Liver (tissue), 9 donors: ENCODE measurements around the gene MRPL24. TPM values are rescaled to one million over a fixed set of nuclear protein-coding genes. Genes with fewer than 3 reads are reported as not detected.

Experiments used
- DNase-seq: peaks from one replicate; pipeline ENCODE4 v3.0.0-alpha.2; 2017; ENCODE audit warnings: low spot score
- H3K27ac ChIP-seq, 2 donors: one replicate each; pipeline ENCODE4 v1.7.0; 2013; ENCODE audit warnings: inconsistent platforms in 2 of 2, low read length in 2 of 2, control low read depth in 1 of 2, low read depth in 1 of 2, mild to moderate bottlenecking in 1 of 2
- H3K27me3 ChIP-seq, 4 donors: one replicate each; pipeline versions ENCODE4 v1.6.1 to v1.7.0; 2013; ENCODE audit warnings: low read length in 3 of 4, inconsistent platforms in 1 of 4, mild to moderate bottlenecking in 1 of 4, moderate library complexity in 1 of 4; ENCODE audit not compliant: control insufficient read depth in 4 of 4, insufficient read depth in 4 of 4
- H3K36me3 ChIP-seq, 4 donors: one replicate each; pipeline versions ENCODE4 v1.6.1 to v1.7.0; 2013; ENCODE audit warnings: low read length in 3 of 4, mild to moderate bottlenecking in 3 of 4, low read depth in 1 of 4, moderate library complexity in 1 of 4; ENCODE audit not compliant: control insufficient read depth in 4 of 4, insufficient read depth in 3 of 4
- H3K4me1 ChIP-seq, 4 donors: one replicate each; pipeline versions ENCODE4 v1.6.1 to v1.7.0; 2013; ENCODE audit warnings: low read length in 3 of 4, mild to moderate bottlenecking in 3 of 4, moderate library complexity in 1 of 4; ENCODE audit not compliant: control insufficient read depth in 4 of 4, insufficient read depth in 4 of 4
- H3K4me3 ChIP-seq, 3 donors: one replicate each; pipeline versions ENCODE4 v1.6.1 to v1.7.0; 2013; ENCODE audit warnings: low read length in 3 of 3, control low read depth in 1 of 3, low read depth in 1 of 3, mild to moderate bottlenecking in 1 of 3
- H3K9ac ChIP-seq, 2 donors: one replicate each; pipeline ENCODE4 v1.7.0; 2013; ENCODE audit warnings: low read length in 2 of 2, mild to moderate bottlenecking in 2 of 2, moderate library complexity in 2 of 2, control low read depth in 1 of 2, low read depth in 1 of 2
- H3K9me3 ChIP-seq, 4 donors: one replicate each; pipeline versions ENCODE4 v1.6.1 to v1.7.0; 2013; ENCODE audit warnings: low read length in 3 of 4; ENCODE audit not compliant: control insufficient read depth in 4 of 4
- CTCF ChIP-seq: fragments of 150-350 bp; IDR thresholded peaks from 2 replicates; pipeline ENCODE4 v1.5.1; 2017; ENCODE audit warnings: improper control_type of control experiment, low read depth, low read length; ENCODE audit not compliant: missing input control
- HNF4A ChIP-seq, 2 donors: conservative IDR thresholded peaks; 2 replicates each; pipeline ENCODE4 v1.6.1; 2016; ENCODE audit warnings: antibody characterized with exemption in 2 of 2, mild to moderate bottlenecking in 2 of 2
- RAD21 ChIP-seq, 2 donors: IDR thresholded peaks; 2 replicates each; pipeline ENCODE4 v1.6.1; 2016; ENCODE audit warnings: antibody characterized with exemption in 2 of 2, mild to moderate bottlenecking in 2 of 2
- WGBS: extraction: QIAGEN DNeasy Blood & Tissue Kit; methylation state at CpG from one replicate; pipeline ENCODE4 v1.1.7; 2013; 5-methylcytosine and 5-hydroxymethylcytosine counted together
- polyA plus RNA-seq, 2 donors: library from polyadenylated mRNA; stranded (reverse) in 1 of 2; unstranded in 1 of 2; fragments of 200-250 nt in 1 of 2; fragments of >200 nt in 1 of 2; fragmentation: Nextera tagmentation in 1 of 2; extraction: Ambion mirVana in 1 of 2; gene quantifications; one replicate each; pipeline versions ENCODE4 v1.2.1 to v1.2.3, GENCODE V29; 2013 to 2015
- total RNA-seq, 2 donors: library from RNA; depleted of rRNA; stranded (reverse); fragments of >200 nt; gene quantifications; one replicate each; pipeline ENCODE4 v1.2.3, GENCODE V29; 2014
- TF ChIP-seq, protein P1 (sequence below): IDR thresholded peaks from 2 replicates; pipeline ENCODE4 v1.6.1; 2016; ENCODE audit warnings: antibody characterized with exemption, mild to moderate bottlenecking
- donor health status: healthy.
- donor health status: healthy.
- donor health status: healthy.
- donor health status: healthy.
- donor health status: healthy.

Gene MRPL24
- total and polyA plus RNA-seq, 4 donors: 26.2 to 123 (median 61.1) TPM

DNA sequence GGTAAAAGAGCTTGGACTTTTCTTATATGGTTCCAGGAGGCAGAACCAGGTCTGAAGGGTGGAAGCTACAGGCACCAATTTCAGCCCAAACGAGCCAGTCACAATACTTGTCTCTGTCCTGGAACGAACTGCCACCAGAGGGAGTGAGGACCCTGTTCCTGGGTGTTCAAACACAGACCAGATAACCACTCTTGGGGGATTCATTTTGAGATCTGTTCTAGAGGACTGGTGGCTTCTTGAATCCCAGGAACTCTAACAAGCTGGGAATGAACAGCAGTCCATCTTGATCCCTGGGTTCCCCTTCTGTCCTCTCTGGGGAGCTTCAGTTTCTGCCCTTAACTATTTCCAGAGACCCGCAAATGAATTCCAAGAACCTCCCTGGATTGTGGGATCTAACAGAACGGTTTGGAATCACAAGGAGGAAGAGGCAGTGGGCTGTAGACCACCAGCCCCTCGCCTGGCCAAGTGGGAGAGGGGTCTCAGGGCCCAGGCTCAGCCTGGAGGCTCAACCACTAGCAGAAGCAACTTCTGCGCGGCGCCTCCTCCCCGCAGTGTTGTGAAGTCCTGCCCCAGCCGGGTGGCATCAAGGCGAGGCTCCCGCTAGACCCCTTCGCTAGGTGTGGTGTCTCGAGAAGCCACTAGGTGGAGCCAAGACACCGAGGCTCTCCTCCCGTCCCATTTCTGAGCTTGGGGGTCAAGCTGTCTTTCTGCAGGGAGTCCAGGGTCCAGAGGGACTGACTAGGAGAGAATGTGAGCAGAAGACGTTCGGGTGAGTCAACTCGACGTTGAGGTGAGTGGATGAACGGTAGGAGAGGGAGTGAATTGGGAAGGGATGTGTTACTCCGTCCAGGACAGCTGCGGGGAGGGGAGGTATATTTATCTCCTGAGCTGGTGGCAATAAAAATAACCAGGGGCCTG, 51.6 kb downstream of the MRPL24 start:
- Histone ChIP-seq H3K4me1 (peaks cover 0 to 5% (median 3%) of the 10 kb centered on the region in 4 donors), H3K9me3 (no peaks in the 10 kb centered on the region), H3K4me3 (no peak overlapping the region), H3K9ac (no peak overlapping the region), H3K27me3 (peaks cover 0 to 2% (median under 1%) of the 10 kb centered on the region in 4 donors), H3K27ac (no peak overlapping the region), H3K36me3 (no peaks in the 10 kb centered on the region)
- peak; percentile 72 for DNase-seq
- 2% methylated on average over 23 of the region's 23 CpGs for WGBS
- TF ChIP-seq, protein P1, sequence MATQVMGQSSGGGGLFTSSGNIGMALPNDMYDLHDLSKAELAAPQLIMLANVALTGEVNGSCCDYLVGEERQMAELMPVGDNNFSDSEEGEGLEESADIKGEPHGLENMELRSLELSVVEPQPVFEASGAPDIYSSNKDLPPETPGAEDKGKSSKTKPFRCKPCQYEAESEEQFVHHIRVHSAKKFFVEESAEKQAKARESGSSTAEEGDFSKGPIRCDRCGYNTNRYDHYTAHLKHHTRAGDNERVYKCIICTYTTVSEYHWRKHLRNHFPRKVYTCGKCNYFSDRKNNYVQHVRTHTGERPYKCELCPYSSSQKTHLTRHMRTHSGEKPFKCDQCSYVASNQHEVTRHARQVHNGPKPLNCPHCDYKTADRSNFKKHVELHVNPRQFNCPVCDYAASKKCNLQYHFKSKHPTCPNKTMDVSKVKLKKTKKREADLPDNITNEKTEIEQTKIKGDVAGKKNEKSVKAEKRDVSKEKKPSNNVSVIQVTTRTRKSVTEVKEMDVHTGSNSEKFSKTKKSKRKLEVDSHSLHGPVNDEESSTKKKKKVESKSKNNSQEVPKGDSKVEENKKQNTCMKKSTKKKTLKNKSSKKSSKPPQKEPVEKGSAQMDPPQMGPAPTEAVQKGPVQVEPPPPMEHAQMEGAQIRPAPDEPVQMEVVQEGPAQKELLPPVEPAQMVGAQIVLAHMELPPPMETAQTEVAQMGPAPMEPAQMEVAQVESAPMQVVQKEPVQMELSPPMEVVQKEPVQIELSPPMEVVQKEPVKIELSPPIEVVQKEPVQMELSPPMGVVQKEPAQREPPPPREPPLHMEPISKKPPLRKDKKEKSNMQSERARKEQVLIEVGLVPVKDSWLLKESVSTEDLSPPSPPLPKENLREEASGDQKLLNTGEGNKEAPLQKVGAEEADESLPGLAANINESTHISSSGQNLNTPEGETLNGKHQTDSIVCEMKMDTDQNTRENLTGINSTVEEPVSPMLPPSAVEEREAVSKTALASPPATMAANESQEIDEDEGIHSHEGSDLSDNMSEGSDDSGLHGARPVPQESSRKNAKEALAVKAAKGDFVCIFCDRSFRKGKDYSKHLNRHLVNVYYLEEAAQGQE: no peak
- TF ChIP-seq CTCF (peak; percentile 89), HNF4A (conservative IDR thresholded peaks at IDR 0.05) (peak in 1 of 2 donors; percentile 42), RAD21 (IDR thresholded peaks at IDR 0.05) (peak; percentile 90 to 95)

Other genes with a start within 250 kb of the MRPL24 start
- gene MEF2D, start 240.3 kb downstream of the MRPL24 start, total RNA-seq: 1 to 10 TPM; 5.2 to 5.7 TPM
- 1 to 10 TPM; 3.4 to 7.6 TPM for gene MEF2D, start 240.3 kb downstream of the MRPL24 start, polyA plus RNA-seq
- 1 to 10 TPM in 1 of 2 donors, under 1 TPM in 1; under 0.01 to 8.5 TPM for gene IQGAP3, start 168.5 kb downstream of the MRPL24 start, total RNA-seq
- gene IQGAP3, start 168.5 kb downstream of the MRPL24 start, polyA plus RNA-seq: under 1 TPM; 0.11 to 0.75 TPM
- gene TTC24, start 161.4 kb downstream of the MRPL24 start, total RNA-seq: under 1 TPM; 0.08 to 0.14 TPM
- under 1 TPM in 1 of 2 donors, not detected in 1; 0.10 TPM for gene TTC24, start 161.4 kb downstream of the MRPL24 start, polyA plus RNA-seq
- gene NAXE, start 149.3 kb downstream of the MRPL24 start, total RNA-seq: 10 to 100 TPM; 20.6 to 35.0 TPM
- gene NAXE, start 149.3 kb downstream of the MRPL24 start, polyA plus RNA-seq: 10 to 100 TPM; 58.9 to 73.8 TPM
- 10 to 100 TPM in 1 of 2 donors, 1 to 10 TPM in 1; 7.6 to 18.7 TPM for gene GPATCH4, start 139.6 kb downstream of the MRPL24 start, total RNA-seq
- 10 to 100 TPM; 13.8 to 23.6 TPM for gene GPATCH4, start 139.6 kb downstream of the MRPL24 start, polyA plus RNA-seq
- gene HAPLN2, start 121.7 kb downstream of the MRPL24 start, total RNA-seq: under 1 TPM in 1 of 2 donors, not detected in 1; 0.08 TPM
- under 1 TPM in 1 of 2 donors, not detected in 1; 0.03 TPM for gene HAPLN2, start 121.7 kb downstream of the MRPL24 start, polyA plus RNA-seq
- not detected for gene BCAN, start 99.0 kb downstream of the MRPL24 start, total RNA-seq
- under 1 TPM in 1 of 2 donors, not detected in 1; 0.02 TPM for gene BCAN, start 99.0 kb downstream of the MRPL24 start, polyA plus RNA-seq
- gene NES, start 63.7 kb downstream of the MRPL24 start, total RNA-seq: 1 to 10 TPM; 1.4 to 2.5 TPM
- 1 to 10 TPM in 1 of 2 donors, under 1 TPM in 1; 0.15 to 3.1 TPM for gene NES, start 63.7 kb downstream of the MRPL24 start, polyA plus RNA-seq
- under 1 TPM in 1 of 2 donors, not detected in 1; 0.14 TPM for gene CRABP2, start 35.5 kb downstream of the MRPL24 start, total RNA-seq
- gene CRABP2, start 35.5 kb downstream of the MRPL24 start, polyA plus RNA-seq: under 1 TPM in 1 of 2 donors, not detected in 1; 0.22 TPM
- 10 to 100 TPM in 1 of 2 donors, 1 to 10 TPM in 1; 6.9 to 13.5 TPM for gene METTL25B, start 12.6 kb downstream of the MRPL24 start, total RNA-seq
- gene METTL25B, start 12.6 kb downstream of the MRPL24 start, polyA plus RNA-seq: 10 to 100 TPM; 10.2 to 12.7 TPM
- gene ISG20L2, start 12.3 kb downstream of the MRPL24 start, total RNA-seq: 1 to 10 TPM; 5.6 to 7.5 TPM
- 1 to 10 TPM; 6.0 to 9.9 TPM for gene ISG20L2, start 12.3 kb downstream of the MRPL24 start, polyA plus RNA-seq
- gene HDGF, start 10.6 kb upstream of the MRPL24 start, total RNA-seq: 100 to 1,000 TPM; 120 to 148 TPM
- 100 to 1,000 TPM in 1 of 2 donors, 10 to 100 TPM in 1; 41.7 to 119 TPM for gene HDGF, start 10.6 kb upstream of the MRPL24 start, polyA plus RNA-seq
- gene PRCC, start 26.4 kb upstream of the MRPL24 start, total RNA-seq: 10 to 100 TPM in 1 of 2 donors, 1 to 10 TPM in 1; 8.8 to 10.7 TPM
- 10 to 100 TPM; 17.9 to 19.3 TPM for gene PRCC, start 26.4 kb upstream of the MRPL24 start, polyA plus RNA-seq
- under 1 TPM; 0.14 to 0.17 TPM for gene SH2D2A, start 75.8 kb upstream of the MRPL24 start, total RNA-seq
- gene SH2D2A, start 75.8 kb upstream of the MRPL24 start, polyA plus RNA-seq: under 1 TPM; 0.32 to 0.38 TPM
- not detected for gene INSRR, start 118.0 kb upstream of the MRPL24 start, total RNA-seq
- under 1 TPM in 1 of 2 donors, not detected in 1; 0.01 TPM for gene INSRR, start 118.0 kb upstream of the MRPL24 start, polyA plus RNA-seq
- gene NTRK1, start 119.8 kb upstream of the MRPL24 start, total RNA-seq: under 1 TPM; 0.14 to 0.17 TPM
- under 1 TPM; 0.13 to 0.14 TPM for gene NTRK1, start 119.8 kb upstream of the MRPL24 start, polyA plus RNA-seq
- gene PEAR1, start 152.6 kb upstream of the MRPL24 start, total RNA-seq: 1 to 10 TPM; 2.1 to 4.4 TPM
- gene PEAR1, start 152.6 kb upstream of the MRPL24 start, polyA plus RNA-seq: 1 to 10 TPM; 3.0 to 3.2 TPM
- not detected for gene LRRC71, start 179.5 kb upstream of the MRPL24 start, total RNA-seq
- gene LRRC71, start 179.5 kb upstream of the MRPL24 start, polyA plus RNA-seq: under 1 TPM in 1 of 2 donors, not detected in 1; 0.10 TPM